GM12878 (cell line): ENCODE measurements around the gene EIF2A. TPM values are rescaled to one million over a fixed set of nuclear protein-coding genes. Genes with fewer than 3 reads are reported as not detected.

Experiments
- ATAC-seq: fragments of 200-7000 bp; cut with Tn5 transposase; 3 replicates; pipeline ENCODE4 v1.9.1; 2020; ENCODE audit warnings: mild to moderate bottlenecking, moderate library complexity
- BruUV-seq: library from RNA; stranded (reverse); fragments of 400-500 nt; replicated peaks from 2 replicates; lab custom pipeline; 2021; lab: Mats Ljungman, UMichigan
- CTCF ChIA-PET: fragments of 300-600 bp; sonication (Branson Sonifier 250); formaldehyde crosslinking; extraction: SDS; loops from one replicate; lab custom pipeline; 2021; ENCODE audit warnings: inconsistent platforms; lab: Yijun Ruan, JAX
- POLR2A ChIA-PET: fragments of 350-600 bp; formaldehyde crosslinking; extraction: SDS; loops from one replicate; lab custom pipeline; 2021; ENCODE audit warnings: inconsistent platforms; lab: Charles Lee
- RAD21 ChIA-PET: fragments of 300-600 bp; sonication (Branson Sonifier 250); formaldehyde crosslinking; loops from one replicate; lab custom pipeline; 2023; ENCODE audit warnings: antibody characterized with exemption; ENCODE audit not compliant: unreplicated experiment; lab: Charles Lee
- SMC1A ChIA-PET: fragments of 300-600 bp; sonication (Branson Sonifier 250); formaldehyde crosslinking; loops from one replicate; lab custom pipeline; 2023; ENCODE audit not compliant: unreplicated experiment, uncharacterized antibody; lab: Charles Lee
- DNase-seq: peaks from one replicate; pipeline ENCODE4 v3.0.0-alpha.2; 2011; ENCODE audit warnings: low read depth, low spot score
- FAIRE-seq: peaks from 3 replicates; lab custom pipeline; 2011; peaks lifted over from hg19 to GRCh38; lab: Jason Lieb, UNC
- H2AFZ ChIP-seq: 2 replicates; pipeline ENCODE4 v1.6.0; 2011; ENCODE audit warnings: low read depth, low read length, control low read depth; ENCODE audit not compliant: control insufficient read depth
- H3K27ac ChIP-seq: 2 replicates; pipeline ENCODE4 v1.5.1; 2011; ENCODE audit warnings: control low read depth; ENCODE audit not compliant: control insufficient read depth, insufficient read depth
- H3K27me3 ChIP-seq, 2 experiments: replicated peaks in 1 of 2; 2 replicates each; pipeline versions ENCODE4 v1.6.0 to v1.6.1; 2011; ENCODE audit warnings: low read length in 1 of 2; ENCODE audit not compliant: control insufficient read depth in 2 of 2, insufficient read depth in 2 of 2
- H3K36me3 ChIP-seq, 2 experiments: 2 replicates each; pipeline ENCODE4 v1.5.1; 2011; ENCODE audit warnings: low read length in 1 of 2; ENCODE audit not compliant: control insufficient read depth in 2 of 2, insufficient read depth in 2 of 2
- H3K4me1 ChIP-seq: 2 replicates; pipeline ENCODE4 v1.6.1; 2011; ENCODE audit warnings: mild to moderate bottlenecking, low read length, moderate library complexity, mixed read lengths; ENCODE audit not compliant: control insufficient read depth, insufficient read depth
- H3K4me2 ChIP-seq: 2 replicates; pipeline ENCODE4 v1.6.0; 2011; ENCODE audit warnings: control low read depth; ENCODE audit not compliant: control insufficient read depth, insufficient read depth
- H3K4me3 ChIP-seq: fragments of 200-600 bp; sonication (generic); 2 replicates; pipeline ENCODE4 v1.5.1; 2016
- H3K79me2 ChIP-seq: 2 replicates; pipeline ENCODE4 v1.6.0; 2011; ENCODE audit warnings: low read length; ENCODE audit not compliant: control insufficient read depth, insufficient read depth
- H3K9ac ChIP-seq: 2 replicates; pipeline ENCODE4 v1.8.0; 2011; ENCODE audit warnings: low read length, control low read depth, mixed read lengths; ENCODE audit not compliant: control insufficient read depth, insufficient read depth
- H3K9me3 ChIP-seq: replicated peaks from 3 replicates; pipeline ENCODE4 v1.5.1; 2011; ENCODE audit warnings: mild to moderate bottlenecking, low read length; ENCODE audit not compliant: control insufficient read depth, insufficient read depth
- H4K20me1 ChIP-seq: 2 replicates; pipeline ENCODE4 v1.6.0; 2011; ENCODE audit not compliant: control insufficient read depth, insufficient read depth
- ATF2 ChIP-seq: IDR thresholded peaks from 2 replicates; pipeline ENCODE4 v1.6.1; 2012; ENCODE audit warnings: low read length, inconsistent platforms
- BRCA1 ChIP-seq: IDR thresholded peaks from 2 replicates; pipeline ENCODE4 v1.6.1; 2011; ENCODE audit warnings: low read depth, low read length, improper control_type of control experiment
- JUND ChIP-seq: IDR thresholded peaks from 2 replicates; pipeline ENCODE4 v1.6.1; 2012; ENCODE audit warnings: low read depth, mild to moderate bottlenecking, low read length, improper control_type of control experiment, moderate library complexity
- NRF1 ChIP-seq: conservative IDR thresholded peaks from 2 replicates; pipeline ENCODE4 v1.6.1; 2011; ENCODE audit warnings: mild to moderate bottlenecking, low read depth, low read length, improper control_type of control experiment
- POLR2AphosphoS2 ChIP-seq: IDR thresholded peaks from 2 replicates; pipeline ENCODE4 v1.6.1; 2011; ENCODE audit warnings: low read depth, mild to moderate bottlenecking, low read length, improper control_type of control experiment, moderate library complexity
- SREBF2 ChIP-seq: IDR thresholded peaks from 2 replicates; pipeline ENCODE4 v1.6.1; 2012; ENCODE audit warnings: mild to moderate bottlenecking, low read length
- SUPT20H ChIP-seq: IDR thresholded peaks from 2 replicates; pipeline ENCODE4 v1.6.1; 2011; ENCODE audit warnings: low read depth, mild to moderate bottlenecking, low read length, moderate library complexity, borderline replicate concordance; ENCODE audit not compliant: control insufficient read depth
- USF1 ChIP-seq: IDR thresholded peaks from 2 replicates; pipeline ENCODE4 v1.6.1; 2011; ENCODE audit warnings: borderline replicate concordance, low read depth, mild to moderate bottlenecking, moderate library complexity, mixed read lengths, low read length; ENCODE audit not compliant: insufficient read depth; ENCODE audit errors: extremely low read length
- WRNIP1 ChIP-seq: IDR thresholded peaks from 2 replicates; pipeline ENCODE4 v1.6.1; 2011; ENCODE audit warnings: low read depth, low read length, improper control_type of control experiment, borderline replicate concordance
- ZNF274 ChIP-seq: IDR thresholded peaks from one replicate; pipeline ENCODE4 v1.8.0; 2011; ENCODE audit not compliant: insufficient read length, insufficient read depth
- ZNF384 ChIP-seq: IDR thresholded peaks from 2 replicates; pipeline ENCODE4 v1.6.1; 2012; ENCODE audit warnings: low read depth, mild to moderate bottlenecking, low read length, improper control_type of control experiment, borderline replicate concordance
- ZSCAN29 ChIP-seq: fragments of 450-650 bp; IDR thresholded peaks from 2 replicates; pipeline ENCODE4 v1.6.1; 2017; ENCODE audit warnings: mild to moderate bottlenecking, moderate library complexity
- WGBS: methylation state at CpG from one replicate; pipeline ENCODE4 v1.1.6; 2016; ENCODE audit warnings: low lambda C conversion rate; ENCODE audit not compliant: insufficient replicate concordance, insufficient coverage; ENCODE audit errors: missing lambda C conversion rate; 5-methylcytosine and 5-hydroxymethylcytosine counted together
- in situ Hi-C: fragments of 300-500 bp; cut with MboI; formaldehyde crosslinking; loops from 9 replicates; pipeline ENCODE4 v1.14.3; 2018; ENCODE audit warnings: mixed read lengths
- intact Hi-C: fragments of 100-400 bp; cut with micrococcal nuclease; formaldehyde crosslinking; loops from one replicate; pipeline ENCODE4 v1.14.2; 2022; ENCODE audit not compliant: unreplicated experiment
- polyA plus RNA-seq, 11 experiments: library from polyadenylated mRNA; depleted of rRNA in 4 of 11; unstranded in 6 of 11; stranded (reverse) in 5 of 11; fragments of >200 nt; fragmentation: Nextera tagmentation in 4 of 11; fragmentation: Illumina TruSeq in 1 of 11; extraction: Ambion mirVana in 4 of 11; extraction: Trizol in 1 of 11; gene quantifications; 1 replicate in 1 of 11; 2 replicates in 10 of 11; pipeline versions ENCODE4 v1.2.1 to v1.2.3, GENCODE V29; 2011 to 2016; ENCODE audit warnings: inconsistent platforms in 2 of 11, missing spikeins in 2 of 11, low read depth in 1 of 11
- total RNA-seq, 4 experiments: library from RNA; depleted of rRNA in 3 of 4; stranded (reverse); fragments of >200 nt in 3 of 4; fragmentation: Illumina TruSeq in 1 of 4; extraction: Trizol in 1 of 4; gene quantifications; 2 replicates each; pipeline versions ENCODE4 v1.2.1 to v1.2.3, GENCODE V29; 2013 to 2021

Gene EIF2A
- total and polyA plus RNA-seq, 10 of the 15 experiments (the other 5 are each of a cell fraction or from before 2014, with no cell fraction given): 85.4 to 211 (median 136) TPM

GRCh38 chr3:150515210-150515609, 31.4 kb upstream of the EIF2A start (continued):
- TF ChIP-seq ATF2: no peak
- TF ChIP-seq WRNIP1: no peak
- TF ChIP-seq SUPT20H: no peak
- no peak for TF ChIP-seq POLR2AphosphoS2

GRCh38 chr3:150519026-150519425, 27.6 kb upstream of the EIF2A start:
- Histone ChIP-seq H3K9me3 (no peaks in the 10 kb centered on the region; the same call in 2 of the 3 replicates), H3K9ac (no peak overlapping the region), H3K36me3 (no peaks in the 10 kb centered on the region), H2AFZ (no peak overlapping the region), H3K79me2 (no peaks in the 10 kb centered on the region), H3K27me3 (no peaks in the 10 kb centered on the region), H3K4me3 (no peak overlapping the region), H4K20me1 (no peaks in the 10 kb centered on the region), H3K27ac (no peak overlapping the region), H3K4me1 (no peaks in the 10 kb centered on the region), H3K4me2 (no peak overlapping the region)
- intact Hi-C loops (no loop called here), in situ Hi-C loops (loop anchor here (25.0 kb wide), 1 partner anchor 557 kb away; the partner anchor contains the start of gene PFN2)
- ChIA-PET POLR2A (no interaction called here), CTCF (no interaction called here), RAD21 (no interaction called here), SMC1A (no interaction called here)
- WGBS: 30% methylated on average over 3 of the region's 3 CpGs
- ATAC-seq (no peak), DNase-seq (no peak), FAIRE-seq (no peak)
- BruUV-seq: no TSS peak
- TF ChIP-seq POLR2AphosphoS2: no peak
- no peak for TF ChIP-seq USF1
- no peak for TF ChIP-seq NRF1
- no peak for TF ChIP-seq JUND
- TF ChIP-seq ZSCAN29: no peak
- TF ChIP-seq ZNF274: no peak
- TF ChIP-seq SREBF2: no peak
- no peak for TF ChIP-seq ZNF384
- TF ChIP-seq BRCA1: no peak
